ENCODE data around the gene SMAD6.

The SMAD6 gene

GRCh38 chr15:66698318-66698961, 3.6 kb upstream of the SMAD6 start:
- H3K36me3 ChIP-seq, result no peaks in the 10 kb centered on the region
- H3K9me3 ChIP-seq, result no peaks in the 10 kb centered on the region
- no peaks in the 10 kb centered on the region for H3K27me3 ChIP-seq
- TF ChIP-seq, protein P1, sequence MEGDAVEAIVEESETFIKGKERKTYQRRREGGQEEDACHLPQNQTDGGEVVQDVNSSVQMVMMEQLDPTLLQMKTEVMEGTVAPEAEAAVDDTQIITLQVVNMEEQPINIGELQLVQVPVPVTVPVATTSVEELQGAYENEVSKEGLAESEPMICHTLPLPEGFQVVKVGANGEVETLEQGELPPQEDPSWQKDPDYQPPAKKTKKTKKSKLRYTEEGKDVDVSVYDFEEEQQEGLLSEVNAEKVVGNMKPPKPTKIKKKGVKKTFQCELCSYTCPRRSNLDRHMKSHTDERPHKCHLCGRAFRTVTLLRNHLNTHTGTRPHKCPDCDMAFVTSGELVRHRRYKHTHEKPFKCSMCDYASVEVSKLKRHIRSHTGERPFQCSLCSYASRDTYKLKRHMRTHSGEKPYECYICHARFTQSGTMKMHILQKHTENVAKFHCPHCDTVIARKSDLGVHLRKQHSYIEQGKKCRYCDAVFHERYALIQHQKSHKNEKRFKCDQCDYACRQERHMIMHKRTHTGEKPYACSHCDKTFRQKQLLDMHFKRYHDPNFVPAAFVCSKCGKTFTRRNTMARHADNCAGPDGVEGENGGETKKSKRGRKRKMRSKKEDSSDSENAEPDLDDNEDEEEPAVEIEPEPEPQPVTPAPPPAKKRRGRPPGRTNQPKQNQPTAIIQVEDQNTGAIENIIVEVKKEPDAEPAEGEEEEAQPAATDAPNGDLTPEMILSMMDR (IDR thresholded peaks at IDR 0.05; ENCODE audit: low read depth, low read length), result peak; percentile 95
- H3K4me1 ChIP-seq, result peaks cover 13% of the 10 kb centered on the region
- H3K4me3 ChIP-seq (ENCODE audit: low read depth, low read length), result no peak overlapping the region
- DNase-seq, result peak; percentile 93

DNA sequence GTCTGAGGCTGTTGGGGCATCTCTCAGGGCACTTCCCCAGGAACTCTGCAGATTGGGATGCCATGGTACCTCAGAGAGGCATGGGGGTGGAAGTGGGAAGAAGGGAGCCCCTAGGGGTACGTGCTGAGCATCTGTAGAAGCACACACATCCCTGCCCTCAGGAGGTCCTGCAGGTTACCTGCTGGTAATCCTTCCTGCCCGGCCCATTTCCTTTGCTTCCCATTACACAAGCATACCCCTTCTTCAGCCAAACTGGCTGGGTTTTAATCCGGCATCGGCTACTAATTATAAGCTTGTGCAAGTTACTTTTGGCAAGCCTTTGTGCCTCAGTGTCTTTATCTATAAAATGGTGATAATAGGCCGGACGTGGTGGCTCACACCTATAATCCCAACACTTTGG, 3.1 kb upstream of the SMAD6 start:
- Histone ChIP-seq H3K4me3 (ENCODE audit: low read depth, low read length) (no peak overlapping the region), H3K4me1 (peaks cover 13% of the 10 kb centered on the region), H3K36me3 (no peaks in the 10 kb centered on the region), H3K27me3 (no peaks in the 10 kb centered on the region), H3K9me3 (no peaks in the 10 kb centered on the region)
- TF ChIP-seq, protein P1 (IDR thresholded peaks at IDR 0.05; ENCODE audit: low read depth, low read length), result no peak
- no peak for DNase-seq

DNA sequence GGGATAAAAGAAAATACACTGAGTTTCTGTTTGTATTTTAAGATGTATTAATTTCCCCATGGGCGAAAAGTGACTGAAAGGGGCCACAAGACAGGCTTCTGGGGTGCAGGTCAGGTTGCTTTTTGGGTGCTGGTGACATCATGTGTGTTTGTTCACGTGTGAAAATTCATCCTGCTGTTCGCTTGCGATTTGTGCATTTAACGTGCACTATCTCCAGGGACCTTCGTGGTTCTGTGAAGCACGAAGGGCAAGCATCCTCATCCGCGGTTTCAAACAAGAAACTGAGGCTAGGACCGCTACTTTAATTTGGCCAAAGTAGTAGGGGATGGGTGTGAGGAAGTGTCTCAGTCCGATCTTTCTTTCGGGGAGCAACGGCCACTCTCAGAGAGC, 1.6 kb upstream of the SMAD6 start:
- peaks cover 13% of the 10 kb centered on the region for H3K4me1 ChIP-seq
- H3K4me3 ChIP-seq (ENCODE audit: low read depth, low read length), result peak overlapping the region; percentile 57
- no peak for DNase-seq
- peaks cover 7% of the 10 kb centered on the region; the same call in 1 of the 2 replicates for H3K36me3 ChIP-seq
- H3K9me3 ChIP-seq, result no peaks in the 10 kb centered on the region
- TF ChIP-seq, protein P1 (IDR thresholded peaks at IDR 0.05; ENCODE audit: low read depth, low read length), result no peak
- H3K27me3 ChIP-seq, result no peaks in the 10 kb centered on the region

DNA sequence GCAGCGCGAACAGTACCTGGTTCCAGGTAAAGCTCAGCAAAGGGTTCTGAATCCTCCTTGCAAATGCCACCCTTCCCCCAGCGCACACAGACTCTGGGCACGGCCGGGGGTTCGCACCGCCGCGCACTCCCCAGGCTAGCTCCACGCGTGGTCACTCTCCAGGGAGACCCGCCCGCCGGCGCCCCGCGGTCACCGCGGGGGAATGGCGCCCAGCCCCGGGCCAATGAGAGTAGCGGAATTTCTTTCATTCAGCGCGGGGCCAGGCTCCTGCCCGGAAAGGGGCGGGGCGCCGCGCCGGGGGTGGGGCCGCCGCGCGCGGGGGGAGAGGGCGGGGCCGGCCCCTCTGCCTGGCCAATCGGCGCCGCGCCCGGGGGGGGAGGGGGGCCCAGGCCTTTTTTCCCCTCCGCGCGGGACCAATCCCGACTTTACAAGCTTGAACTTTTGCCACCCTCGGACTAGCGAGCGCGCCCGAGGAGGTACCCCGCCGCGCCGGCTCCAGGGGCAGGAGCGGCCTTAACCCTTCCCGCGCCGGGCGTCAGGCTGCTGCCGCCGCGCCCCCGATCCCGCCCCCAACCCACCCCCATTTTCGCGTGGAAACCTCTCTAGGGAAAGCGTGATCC, 1.1 kb upstream of the SMAD6 start:
- Histone ChIP-seq H3K4me1 (peaks cover 15% of the 10 kb centered on the region), H3K9me3 (no peaks in the 10 kb centered on the region)
- TF ChIP-seq, protein P1 (IDR thresholded peaks at IDR 0.05; ENCODE audit: low read depth, low read length), result no peak

GRCh38 chr15:66701422-66702034, 508 bp upstream of the SMAD6 start:
- Histone ChIP-seq H3K27me3 (no peaks in the 10 kb centered on the region), H3K4me3 (ENCODE audit: low read depth, low read length) (peak overlapping the region; percentile 72), H3K9me3 (no peaks in the 10 kb centered on the region), H3K36me3 (peaks cover 13% of the 10 kb centered on the region), H3K4me1 (peaks cover 18% of the 10 kb centered on the region)
- TF ChIP-seq, protein P1 (IDR thresholded peaks at IDR 0.05; ENCODE audit: low read depth, low read length), result no peak
- DNase-seq, result peak; percentile 76

More for the DNA sequence above, 1.1 kb upstream of the SMAD6 start:
- H3K27me3 ChIP-seq, result no peaks in the 10 kb centered on the region
- DNase-seq, result peak; percentile 98
- H3K36me3 ChIP-seq, result peaks cover 9% of the 10 kb centered on the region
- H3K4me3 ChIP-seq (ENCODE audit: low read depth, low read length), result peak overlapping the region; percentile 72

Measured in BE2C (cell line).